Smooth muscle cell (in vitro differentiated cells): ENCODE results near the gene TRIM37. TPM values are rescaled to one million over a fixed set of nuclear protein-coding genes. Genes with fewer than 3 reads are reported as not detected.

ENCODE experiments used
- DNase-seq: peaks from one replicate; lab custom pipeline; 2025; ENCODE audit not compliant: unreplicated experiment; lab: John Stamatoyannopoulos, UW
- H2AFZ ChIP-seq: fragments of 200-600 bp; sonication (generic); 2 replicates; pipeline ENCODE4 v1.6.0; 2016; ENCODE audit warnings: antibody characterized with exemption, low read depth, mild to moderate bottlenecking
- H3F3A ChIP-seq: fragments of 200-600 bp; sonication (generic); 2 replicates; pipeline ENCODE4 v1.6.0; 2017; ENCODE audit warnings: antibody characterized with exemption, low read depth
- H3K27ac ChIP-seq: fragments of 200-600 bp; sonication (generic); 2 replicates; pipeline ENCODE4 v1.5.1; 2016; ENCODE audit warnings: low read depth, mild to moderate bottlenecking
- H3K27me3 ChIP-seq: fragments of 200-600 bp; sonication (generic); 2 replicates; pipeline ENCODE4 v1.6.1; 2016; ENCODE audit warnings: low read depth, mild to moderate bottlenecking
- H3K36me3 ChIP-seq: fragments of 200-600 bp; sonication (generic); 2 replicates; pipeline ENCODE4 v1.5.1; 2016; ENCODE audit warnings: low read depth
- H3K4me1 ChIP-seq: fragments of 200-600 bp; sonication (generic); 2 replicates; pipeline ENCODE4 v1.5.1; 2016; ENCODE audit warnings: low read depth
- H3K4me2 ChIP-seq: fragments of 200-600 bp; sonication (generic); 2 replicates; pipeline ENCODE4 v1.6.0; 2016; ENCODE audit warnings: mild to moderate bottlenecking
- H3K4me3 ChIP-seq: fragments of 200-600 bp; sonication (generic); 2 replicates; pipeline ENCODE4 v1.5.1; 2016; ENCODE audit warnings: mild to moderate bottlenecking
- H3K79me2 ChIP-seq: fragments of 200-600 bp; sonication (generic); 2 replicates; pipeline ENCODE4 v1.6.0; 2016; ENCODE audit warnings: low read depth, mild to moderate bottlenecking
- H3K9ac ChIP-seq: fragments of 200-600 bp; sonication (generic); 2 replicates; pipeline ENCODE4 v1.6.0; 2016; ENCODE audit warnings: low read depth
- H3K9me3 ChIP-seq: fragments of 200-600 bp; sonication (generic); replicated peaks from 2 replicates; pipeline ENCODE4 v1.5.1; 2016; ENCODE audit warnings: low read depth
- H4K20me1 ChIP-seq: fragments of 200-600 bp; sonication (generic); 2 replicates; pipeline ENCODE4 v1.6.0; 2016; ENCODE audit warnings: low read depth
- WGBS: methylation state at CpG from one replicate; pipeline ENCODE4 v1.1.7; 2016; ENCODE audit warnings: low lambda C conversion rate; 5-methylcytosine and 5-hydroxymethylcytosine counted together
- polyA plus RNA-seq: library from polyadenylated mRNA; unstranded; fragments of >200 nt; fragmentation: Nextera tagmentation; extraction: Ambion mirVana; gene quantifications from 2 replicates; pipeline ENCODE4 v1.2.1, GENCODE V29; 2016
- total RNA-seq: library from RNA; depleted of rRNA; stranded (reverse); fragments of >200 nt; gene quantifications from 2 replicates; pipeline ENCODE4 v1.2.3, GENCODE V29; 2014
- TF ChIP-seq, protein P1 (sequence below): fragments of 200-600 bp; sonication (generic); IDR thresholded peaks from 2 replicates; pipeline ENCODE4 v1.5.1; 2017; ENCODE audit warnings: borderline replicate concordance, mild to moderate bottlenecking, antibody characterized with exemption; ENCODE audit not compliant: insufficient read depth, poor library complexity, severe bottlenecking

TRIM37 gene
- total and polyA plus RNA-seq, 2 experiments from 2014 or later = 8.0 to 16.5 TPM

DNA sequence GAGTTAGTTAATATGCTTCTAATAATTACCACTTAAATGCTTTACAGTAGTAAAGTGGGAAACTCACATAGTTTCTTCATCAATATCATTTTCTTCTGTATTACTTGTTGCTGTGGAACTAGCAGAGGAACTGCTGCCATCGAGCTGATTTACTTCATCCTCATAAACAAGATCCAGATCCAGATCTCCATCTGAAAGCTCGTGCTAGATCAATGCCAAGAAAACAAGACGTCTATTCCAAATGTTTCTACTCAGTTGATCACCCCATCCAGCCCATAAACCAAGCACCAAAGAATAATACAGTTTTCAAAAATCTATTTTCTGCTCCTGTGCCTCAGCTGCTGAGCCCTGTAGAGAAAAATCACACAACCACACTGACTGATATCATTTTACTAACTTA is 59.1 kb downstream of the TRIM37 start:
- Histone ChIP-seq H3K27me3 (no peaks in the 10 kb centered on the region), H3F3A (no peaks in the 10 kb centered on the region), H2AFZ (no peak overlapping the region), H3K4me2 (no peak overlapping the region), H3K27ac (no peak overlapping the region), H4K20me1 (no peaks in the 10 kb centered on the region), H3K9me3 (no peaks in the 10 kb centered on the region), H3K4me3 (no peak overlapping the region), H3K36me3 (peaks cover 9% of the 10 kb centered on the region), H3K79me2 (no peaks in the 10 kb centered on the region), H3K4me1 (no peaks in the 10 kb centered on the region), H3K9ac (no peak overlapping the region)
- TF ChIP-seq, protein P1, sequence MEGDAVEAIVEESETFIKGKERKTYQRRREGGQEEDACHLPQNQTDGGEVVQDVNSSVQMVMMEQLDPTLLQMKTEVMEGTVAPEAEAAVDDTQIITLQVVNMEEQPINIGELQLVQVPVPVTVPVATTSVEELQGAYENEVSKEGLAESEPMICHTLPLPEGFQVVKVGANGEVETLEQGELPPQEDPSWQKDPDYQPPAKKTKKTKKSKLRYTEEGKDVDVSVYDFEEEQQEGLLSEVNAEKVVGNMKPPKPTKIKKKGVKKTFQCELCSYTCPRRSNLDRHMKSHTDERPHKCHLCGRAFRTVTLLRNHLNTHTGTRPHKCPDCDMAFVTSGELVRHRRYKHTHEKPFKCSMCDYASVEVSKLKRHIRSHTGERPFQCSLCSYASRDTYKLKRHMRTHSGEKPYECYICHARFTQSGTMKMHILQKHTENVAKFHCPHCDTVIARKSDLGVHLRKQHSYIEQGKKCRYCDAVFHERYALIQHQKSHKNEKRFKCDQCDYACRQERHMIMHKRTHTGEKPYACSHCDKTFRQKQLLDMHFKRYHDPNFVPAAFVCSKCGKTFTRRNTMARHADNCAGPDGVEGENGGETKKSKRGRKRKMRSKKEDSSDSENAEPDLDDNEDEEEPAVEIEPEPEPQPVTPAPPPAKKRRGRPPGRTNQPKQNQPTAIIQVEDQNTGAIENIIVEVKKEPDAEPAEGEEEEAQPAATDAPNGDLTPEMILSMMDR = no peak
- 91% methylated on average over 3 of the region's 3 CpGs for WGBS
- DNase-seq = no peak

DNA sequence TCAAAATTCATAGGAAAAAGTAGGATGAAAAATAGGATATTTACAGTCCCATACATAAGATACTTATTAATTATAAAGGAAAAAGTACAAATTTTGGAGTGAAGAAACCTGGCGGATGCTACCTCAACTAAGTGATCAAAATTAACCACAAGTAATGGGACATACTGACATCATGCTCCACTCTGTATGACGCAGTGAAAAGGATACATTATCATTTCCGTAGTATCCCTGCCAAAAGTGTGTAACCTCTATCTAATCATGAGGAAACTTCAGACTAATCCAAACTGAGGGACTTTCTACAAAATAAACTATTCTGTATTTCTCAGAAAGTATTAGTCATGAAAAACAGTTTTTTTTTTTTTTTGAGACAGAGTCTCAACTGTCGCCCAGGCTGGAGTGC is 60.5 kb downstream of the TRIM37 start:
- 72% methylated on average over 4 of the region's 4 CpGs for WGBS
- DNase-seq = no peak
- TF ChIP-seq, protein P1 = no peak
- H3K9ac ChIP-seq = no peak overlapping the region
- H4K20me1 ChIP-seq = no peaks in the 10 kb centered on the region
- H3K9me3 ChIP-seq = no peaks in the 10 kb centered on the region
- H3K27me3 ChIP-seq = no peaks in the 10 kb centered on the region
- H3K4me1 ChIP-seq = no peaks in the 10 kb centered on the region
- no peak overlapping the region for H2AFZ ChIP-seq
- H3K4me3 ChIP-seq = no peak overlapping the region
- H3K27ac ChIP-seq = no peak overlapping the region
- H3K79me2 ChIP-seq = no peaks in the 10 kb centered on the region
- no peak overlapping the region for H3K4me2 ChIP-seq
- peaks cover 10% of the 10 kb centered on the region for H3K36me3 ChIP-seq
- no peaks in the 10 kb centered on the region for H3F3A ChIP-seq

DNA sequence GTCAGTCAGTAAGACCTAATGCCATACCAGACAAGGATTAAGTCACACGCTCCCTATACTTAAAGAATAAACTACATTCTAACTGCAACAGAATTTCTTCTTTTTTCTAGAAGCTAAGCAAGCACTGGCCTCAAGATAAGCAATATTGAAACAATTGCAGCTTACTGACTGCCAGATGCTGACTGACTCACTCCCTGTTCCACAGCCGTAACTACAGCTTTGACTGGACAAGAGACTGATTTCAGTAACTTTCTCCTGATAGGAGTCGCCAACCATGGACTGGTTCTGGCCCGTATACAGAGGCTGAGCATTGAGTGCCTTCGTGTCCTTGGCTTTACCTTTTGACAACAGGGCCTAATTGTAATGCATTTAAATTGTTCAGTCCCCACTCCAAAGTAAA is 67.9 kb downstream of the TRIM37 start:
- Histone ChIP-seq H3K4me1 (peaks cover 6% of the 10 kb centered on the region), H3F3A (peaks cover 13% of the 10 kb centered on the region), H3K9me3 (no peaks in the 10 kb centered on the region), H3K36me3 (peaks cover 5% of the 10 kb centered on the region), H3K4me2 (peak overlapping the region; percentile 69), H3K27ac (peak overlapping the region; percentile 79), H3K4me3 (no peak overlapping the region), H3K27me3 (no peaks in the 10 kb centered on the region), H4K20me1 (no peaks in the 10 kb centered on the region), H3K79me2 (no peaks in the 10 kb centered on the region), H3K9ac (peak overlapping the region; percentile 3), H2AFZ (no peak overlapping the region)
- WGBS = 40% methylated on average over 5 of the region's 5 CpGs
- TF ChIP-seq, protein P1 = no peak
- DNase-seq = no peak

DNA sequence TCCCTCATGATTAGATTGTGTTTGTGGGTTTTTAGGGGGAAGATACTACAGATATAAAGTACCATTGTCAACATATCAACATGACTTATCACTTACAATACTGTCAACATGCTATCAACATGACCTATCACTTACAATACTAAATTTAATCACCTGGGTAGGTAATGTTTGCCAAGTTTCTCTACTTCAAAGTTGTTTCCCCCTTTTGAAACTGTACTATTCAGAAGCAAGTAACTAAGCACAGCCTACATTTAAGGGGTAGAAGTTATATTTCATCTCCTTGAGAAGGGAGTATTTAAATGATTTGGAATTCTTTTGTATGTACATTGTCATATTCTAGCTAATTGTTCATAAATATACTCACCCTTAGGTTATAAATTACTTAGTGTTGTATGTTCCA is 68.7 kb downstream of the TRIM37 start:
- Histone ChIP-seq H3K27me3 (no peaks in the 10 kb centered on the region), H3K79me2 (no peaks in the 10 kb centered on the region), H3K4me2 (peak overlapping the region; percentile 69), H3K4me3 (no peak overlapping the region), H3K4me1 (peaks cover 6% of the 10 kb centered on the region), H3K36me3 (peaks cover 5% of the 10 kb centered on the region), H3K9me3 (no peaks in the 10 kb centered on the region), H4K20me1 (no peaks in the 10 kb centered on the region), H3K9ac (peak overlapping the region; percentile 3), H2AFZ (no peak overlapping the region), H3F3A (peaks cover 13% of the 10 kb centered on the region), H3K27ac (peak overlapping the region; percentile 79)
- DNase-seq = no peak
- TF ChIP-seq, protein P1 = no peak
